ENCODE data around the gene RXFP4. TPM values are rescaled to one million over a fixed set of nuclear protein-coding genes. Genes with fewer than 3 reads are reported as not detected.
A peak's percentile ranks its signal among the peaks of the same experiment; 100 is the strongest.
"Not testable (repeated sequence)": the region's sequence is repeated elsewhere in the genome, so short reads cannot be mapped to it uniquely, and the experiment has no call there.

RXFP4 gene, protein sequence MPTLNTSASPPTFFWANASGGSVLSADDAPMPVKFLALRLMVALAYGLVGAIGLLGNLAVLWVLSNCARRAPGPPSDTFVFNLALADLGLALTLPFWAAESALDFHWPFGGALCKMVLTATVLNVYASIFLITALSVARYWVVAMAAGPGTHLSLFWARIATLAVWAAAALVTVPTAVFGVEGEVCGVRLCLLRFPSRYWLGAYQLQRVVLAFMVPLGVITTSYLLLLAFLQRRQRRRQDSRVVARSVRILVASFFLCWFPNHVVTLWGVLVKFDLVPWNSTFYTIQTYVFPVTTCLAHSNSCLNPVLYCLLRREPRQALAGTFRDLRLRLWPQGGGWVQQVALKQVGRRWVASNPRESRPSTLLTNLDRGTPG
- not detected for total RNA-seq (ENCODE audit: unreplicated experiment)
- long read RNA-seq: 0 reads

DNA sequence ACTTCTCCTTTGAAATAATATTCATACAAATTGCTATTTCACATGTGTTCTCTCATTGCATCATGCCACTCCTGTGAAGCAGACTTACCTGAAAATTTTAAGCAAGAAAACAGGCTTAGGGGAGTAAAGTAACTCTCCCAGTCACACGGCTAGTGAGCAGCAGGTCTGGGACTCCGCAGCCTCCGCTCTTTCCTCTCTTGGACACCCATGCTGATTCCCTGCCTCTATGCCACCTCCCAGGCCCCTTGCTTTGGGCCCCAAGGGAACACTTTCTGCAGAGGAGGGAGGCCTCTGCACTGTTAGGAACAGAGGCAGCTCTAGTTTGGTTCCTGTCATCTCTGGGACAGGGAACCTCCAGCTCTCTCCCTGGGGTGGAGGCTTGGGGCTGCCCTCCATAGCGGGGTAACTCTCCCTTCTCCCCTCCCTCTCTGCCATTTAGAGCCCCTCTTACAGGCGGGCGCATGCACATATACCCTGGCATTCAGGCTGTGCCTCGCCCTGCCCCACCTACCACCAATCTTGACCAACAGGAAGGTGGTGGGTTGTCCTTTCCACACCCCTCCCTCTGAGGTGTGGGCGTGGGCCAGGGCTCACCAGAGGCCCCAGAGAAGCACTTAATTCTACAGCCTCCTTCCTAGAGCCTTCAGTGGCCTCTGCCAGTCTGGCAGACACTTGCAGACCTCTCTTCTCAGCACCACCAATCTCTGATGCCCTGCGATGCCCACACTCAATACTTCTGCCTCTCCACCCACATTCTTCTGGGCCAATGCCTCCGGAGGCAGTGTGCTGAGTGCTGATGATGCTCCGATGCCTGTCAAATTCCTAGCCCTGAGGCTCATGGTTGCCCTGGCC lies at the start of gene RXFP4:
Gene RXFP4 (plus strand): TSS at position 646 of the 852 bp plus-strand sequence. CDS start 72 bp downstream, at position 718.
- Mint-ChIP-seq H3K27me3 (ENCODE audit: unreplicated experiment) (peaks cover 4% of the 10 kb centered on the region), H3K4me3 (ENCODE audit: unreplicated experiment) (no peak within 1 kb of the TSS), H3K27ac (ENCODE audit: unreplicated experiment) (no peak within 1 kb of the TSS), H3K4me1 (ENCODE audit: low read depth, unreplicated experiment) (peaks cover 1% of the 10 kb centered on the region), H3K36me3 (ENCODE audit: unreplicated experiment) (no peaks in the 10 kb centered on the region), H3K9me3 (ENCODE audit: unreplicated experiment) (peaks cover 2% of the 10 kb centered on the region)
- TF ChIP-seq, protein P1, sequence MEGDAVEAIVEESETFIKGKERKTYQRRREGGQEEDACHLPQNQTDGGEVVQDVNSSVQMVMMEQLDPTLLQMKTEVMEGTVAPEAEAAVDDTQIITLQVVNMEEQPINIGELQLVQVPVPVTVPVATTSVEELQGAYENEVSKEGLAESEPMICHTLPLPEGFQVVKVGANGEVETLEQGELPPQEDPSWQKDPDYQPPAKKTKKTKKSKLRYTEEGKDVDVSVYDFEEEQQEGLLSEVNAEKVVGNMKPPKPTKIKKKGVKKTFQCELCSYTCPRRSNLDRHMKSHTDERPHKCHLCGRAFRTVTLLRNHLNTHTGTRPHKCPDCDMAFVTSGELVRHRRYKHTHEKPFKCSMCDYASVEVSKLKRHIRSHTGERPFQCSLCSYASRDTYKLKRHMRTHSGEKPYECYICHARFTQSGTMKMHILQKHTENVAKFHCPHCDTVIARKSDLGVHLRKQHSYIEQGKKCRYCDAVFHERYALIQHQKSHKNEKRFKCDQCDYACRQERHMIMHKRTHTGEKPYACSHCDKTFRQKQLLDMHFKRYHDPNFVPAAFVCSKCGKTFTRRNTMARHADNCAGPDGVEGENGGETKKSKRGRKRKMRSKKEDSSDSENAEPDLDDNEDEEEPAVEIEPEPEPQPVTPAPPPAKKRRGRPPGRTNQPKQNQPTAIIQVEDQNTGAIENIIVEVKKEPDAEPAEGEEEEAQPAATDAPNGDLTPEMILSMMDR (IDR thresholded peaks at IDR 0.05; ENCODE audit: partially characterized antibody, unreplicated experiment): no peak
- DNase-seq: no peak

DNA sequence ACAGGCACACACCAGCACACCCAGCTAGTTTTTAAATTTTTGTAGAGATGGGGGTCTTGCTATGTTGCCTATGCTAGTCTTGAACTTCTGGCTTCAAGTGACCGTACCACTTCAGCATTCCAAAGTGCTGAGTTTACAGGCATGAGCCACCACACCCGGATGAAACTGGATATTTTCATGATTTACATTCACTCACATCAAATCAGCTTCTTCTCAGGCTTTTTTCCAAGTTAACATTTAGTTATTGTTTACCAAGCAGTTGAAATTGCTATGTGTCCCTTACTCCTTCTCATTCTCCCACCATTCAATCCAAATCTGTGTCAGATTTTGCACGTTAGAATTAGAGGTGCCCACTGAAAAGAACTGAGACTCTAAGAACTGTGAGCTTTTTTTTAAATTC lies 48.6 kb upstream of the RXFP4 start:
- H3K27me3 Mint-ChIP-seq (ENCODE audit: unreplicated experiment): peaks cover 5% of the 10 kb centered on the region
- DNase-seq: no peak
- H3K9me3 Mint-ChIP-seq (ENCODE audit: unreplicated experiment): peaks cover 2% of the 10 kb centered on the region
- no peaks in the 10 kb centered on the region for H3K36me3 Mint-ChIP-seq (ENCODE audit: unreplicated experiment)
- H3K4me1 Mint-ChIP-seq (ENCODE audit: low read depth, unreplicated experiment): no peaks in the 10 kb centered on the region
- peak overlapping the region; percentile 28 for H3K27ac Mint-ChIP-seq (ENCODE audit: unreplicated experiment)
- TF ChIP-seq, protein P1 (IDR thresholded peaks at IDR 0.05; ENCODE audit: partially characterized antibody, unreplicated experiment): no peak
- no peak overlapping the region for H3K4me3 Mint-ChIP-seq (ENCODE audit: unreplicated experiment)

DNA sequence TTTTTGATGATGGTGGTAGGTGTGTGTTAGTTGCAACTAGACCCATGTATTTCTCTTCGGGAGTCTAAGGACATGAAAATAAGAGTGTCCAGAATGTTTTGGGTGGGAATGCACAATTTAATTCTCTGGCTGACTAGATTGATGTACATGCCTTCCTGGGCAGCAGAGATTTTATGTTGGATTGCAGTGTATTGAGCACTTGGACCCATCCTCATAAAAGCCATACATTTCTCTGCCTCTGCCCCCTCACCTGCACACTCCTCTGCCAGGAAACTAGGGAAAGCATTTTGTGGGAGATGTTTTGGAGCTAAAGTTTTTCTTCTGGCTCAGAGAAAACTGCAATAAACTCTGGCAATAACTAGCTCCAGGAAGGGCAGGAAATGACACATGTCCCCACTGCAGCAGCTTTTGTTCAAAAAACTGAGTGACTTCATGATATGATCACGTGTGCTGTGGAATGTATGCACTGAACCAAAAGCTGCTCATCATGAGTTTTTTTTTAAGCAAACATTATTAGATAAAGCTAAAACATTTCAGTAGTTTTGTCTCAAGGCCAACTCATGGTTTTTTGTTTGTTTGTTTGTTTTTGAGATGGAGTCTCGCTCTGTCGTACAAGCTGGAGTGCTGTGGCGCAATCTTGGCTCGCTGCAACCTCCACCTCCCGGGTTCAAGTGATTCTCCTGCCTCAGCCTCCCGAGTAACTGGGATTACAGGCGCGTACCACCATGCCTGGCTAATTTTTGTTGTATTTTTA lies 47.9 kb upstream of the RXFP4 start:
- peaks cover 3% of the 10 kb centered on the region for H3K27me3 Mint-ChIP-seq (ENCODE audit: unreplicated experiment)
- DNase-seq: no peak
- no peaks in the 10 kb centered on the region for H3K9me3 Mint-ChIP-seq (ENCODE audit: unreplicated experiment)
- TF ChIP-seq, protein P1 (IDR thresholded peaks at IDR 0.05; ENCODE audit: partially characterized antibody, unreplicated experiment): no peak
- no peak overlapping the region for H3K27ac Mint-ChIP-seq (ENCODE audit: unreplicated experiment)
- no peaks in the 10 kb centered on the region for H3K4me1 Mint-ChIP-seq (ENCODE audit: low read depth, unreplicated experiment)
- H3K36me3 Mint-ChIP-seq (ENCODE audit: unreplicated experiment): no peaks in the 10 kb centered on the region
- H3K4me3 Mint-ChIP-seq (ENCODE audit: unreplicated experiment): no peak overlapping the region

DNA sequence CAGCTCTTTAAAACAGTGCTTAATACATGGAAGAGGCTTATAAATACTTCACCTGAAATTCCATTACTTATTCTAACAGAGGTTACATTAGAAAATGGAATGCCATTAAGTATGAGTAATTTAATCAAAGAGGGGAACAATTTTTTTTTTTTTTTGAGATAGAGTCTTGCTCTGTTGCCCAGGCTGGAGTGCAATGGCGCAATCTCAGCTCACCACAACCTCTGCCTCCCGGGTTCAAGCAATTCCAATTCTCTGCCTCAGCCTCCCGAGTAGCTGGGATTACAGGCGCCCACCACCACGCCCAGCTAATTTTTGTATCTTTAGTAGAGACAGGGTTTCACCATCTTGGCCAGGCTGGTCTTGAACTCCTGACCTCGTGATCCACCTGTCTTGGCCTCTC lies 45.8 kb upstream of the RXFP4 start:
- H3K4me1 Mint-ChIP-seq (ENCODE audit: low read depth, unreplicated experiment); H3K36me3 Mint-ChIP-seq (ENCODE audit: unreplicated experiment); DNase-seq; H3K27me3 Mint-ChIP-seq (ENCODE audit: unreplicated experiment); H3K27ac Mint-ChIP-seq (ENCODE audit: unreplicated experiment); H3K4me3 Mint-ChIP-seq (ENCODE audit: unreplicated experiment); H3K9me3 Mint-ChIP-seq (ENCODE audit: unreplicated experiment): not testable (repeated sequence)

DNA sequence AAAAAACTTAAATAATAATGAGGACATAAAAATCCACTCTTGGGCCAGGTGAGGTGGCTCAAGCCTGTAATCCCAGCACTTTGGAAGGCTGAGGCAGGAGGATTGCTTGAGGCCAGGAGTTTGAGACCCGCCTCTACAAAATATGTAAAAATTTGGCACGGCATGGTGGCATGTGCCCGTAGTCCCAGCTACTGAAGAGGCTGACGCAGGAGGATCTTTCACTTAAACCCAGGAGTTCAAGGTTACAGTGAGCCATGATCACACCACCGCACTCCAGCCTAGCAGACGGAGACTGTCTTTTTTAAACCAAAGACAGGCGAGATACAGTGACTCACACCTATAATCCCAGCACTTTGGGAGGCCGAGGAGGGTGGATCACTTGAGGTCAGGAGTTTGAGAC lies 45.0 kb upstream of the RXFP4 start:
- H3K36me3 Mint-ChIP-seq (ENCODE audit: unreplicated experiment); H3K27me3 Mint-ChIP-seq (ENCODE audit: unreplicated experiment); H3K27ac Mint-ChIP-seq (ENCODE audit: unreplicated experiment); H3K4me1 Mint-ChIP-seq (ENCODE audit: low read depth, unreplicated experiment); H3K9me3 Mint-ChIP-seq (ENCODE audit: unreplicated experiment); DNase-seq; H3K4me3 Mint-ChIP-seq (ENCODE audit: unreplicated experiment): not testable (repeated sequence)
